GM11168 (cell line): ENCODE results near the gene BIRC6.

ENCODE experiments used
- in situ Hi-C: fragments of 300-500 bp; cut with MboI; formaldehyde crosslinking; loops from one replicate; pipeline ENCODE4 v1.12.0; 2022; ENCODE audit warnings: low sequenced_read_pairs; ENCODE audit not compliant: unreplicated experiment

Gene BIRC6

DNA sequence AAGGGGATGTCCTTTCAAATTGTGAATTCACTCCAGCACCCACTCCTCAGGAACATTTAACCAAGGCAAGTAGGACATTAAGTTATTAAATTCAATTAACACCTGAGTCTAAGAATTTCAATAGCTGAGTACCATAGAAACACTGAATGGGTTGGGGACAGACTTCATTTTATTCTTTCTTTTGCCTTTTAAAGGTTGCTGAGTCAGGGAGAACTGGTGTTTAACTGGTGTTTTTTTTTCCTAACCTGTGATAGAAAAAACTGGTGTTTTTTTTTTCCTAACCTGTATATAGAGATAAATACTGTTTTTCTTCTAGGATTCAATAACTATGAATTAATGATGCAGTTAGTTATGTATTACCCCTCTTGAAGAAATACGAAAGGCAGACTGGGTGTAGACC, 309.9 kb downstream of the BIRC6 start:
- in situ Hi-C loops: no loop called here

DNA sequence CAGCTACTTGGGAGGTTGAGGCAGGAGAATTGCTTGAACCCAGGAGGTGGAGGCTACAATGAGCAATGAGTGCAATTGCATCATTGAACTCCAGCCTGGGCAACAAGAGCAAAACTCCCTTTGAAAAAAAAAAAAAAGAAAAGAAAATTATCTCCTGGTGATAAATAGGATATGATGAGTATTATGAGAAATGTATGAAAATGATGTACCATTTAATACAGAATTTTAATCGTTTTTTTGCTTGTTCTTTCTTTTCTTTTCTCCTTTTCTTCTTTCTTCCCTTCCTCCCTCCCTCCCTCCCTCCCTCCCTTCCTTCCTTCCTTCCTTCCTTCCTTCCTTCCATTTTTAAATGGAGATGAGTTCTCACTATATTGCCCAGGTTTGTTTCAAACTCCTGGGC, 311.4 kb downstream of the BIRC6 start:
- in situ Hi-C loops: no loop called here
